K562 (cell line): ENCODE measurements around the gene CMTR1. TPM values are rescaled to one million over a fixed set of nuclear protein-coding genes. Genes with fewer than 3 reads are reported as not detected.

Experiments used
- ATF4 ChIP-seq: fragments of 450-650 bp; formaldehyde crosslinking; IDR thresholded peaks from 2 replicates; pipeline ENCODE4 v1.4.0; 2022; ENCODE audit warnings: mild to moderate bottlenecking, moderate library complexity
- CTCFL ChIP-seq: IDR thresholded peaks from 2 replicates; pipeline ENCODE4 v1.6.1; 2011; ENCODE audit warnings: borderline replicate concordance, low read depth, mild to moderate bottlenecking, moderate library complexity, low read length; ENCODE audit not compliant: insufficient read depth, poor library complexity, severe bottlenecking
- GTF2A2 ChIP-seq: IDR thresholded peaks from 2 replicates; pipeline ENCODE4 v1.6.1; 2016; ENCODE audit warnings: mild to moderate bottlenecking, missing genetic modification characterization, missing compliant biosample characterization
- HNRNPK ChIP-seq: fragments of 200-400 bp; formaldehyde crosslinking; IDR thresholded peaks from one replicate; pipeline ENCODE4 v1.6.1; 2018; ENCODE audit warnings: mild to moderate bottlenecking, low read depth, low read length; ENCODE audit not compliant: poor library complexity, severe bottlenecking
- IRF2 ChIP-seq: sonication (generic); formaldehyde crosslinking; IDR thresholded peaks from 2 replicates; pipeline ENCODE4 v1.8.1; 2022; ENCODE audit warnings: mild to moderate bottlenecking, missing genetic modification reagents
- NCOA6 ChIP-seq: fragments of 450-650 bp; IDR thresholded peaks from 2 replicates; pipeline ENCODE4 v1.6.1; 2017; ENCODE audit warnings: mild to moderate bottlenecking
- NFATC3 ChIP-seq: fragments of 450-650 bp; IDR thresholded peaks from 2 replicates; pipeline ENCODE4 v1.6.1; 2017; ENCODE audit warnings: mild to moderate bottlenecking
- POLR2AphosphoS2 ChIP-seq: IDR thresholded peaks from 2 replicates; pipeline ENCODE4 v1.6.1; 2012; ENCODE audit warnings: low read length, improper control_type of control experiment
- THAP12 ChIP-seq: fragments of 250-450 bp; sonication (Bioruptor Pico); IDR thresholded peaks from 2 replicates; pipeline ENCODE4 v1.9.0; 2021; ENCODE audit warnings: mild to moderate bottlenecking, inconsistent platforms
- THRB ChIP-seq: fragments of 450-650 bp; formaldehyde crosslinking; conservative IDR thresholded peaks from 2 replicates; pipeline ENCODE4 v1.4.0; 2022; ENCODE audit warnings: mild to moderate bottlenecking, missing genetic modification characterization
- YY1 ChIP-seq, 3 experiments: IDR thresholded peaks; 2 replicates each; pipeline ENCODE4 v1.6.1; 2011; ENCODE audit warnings: low read length in 2 of 3, mild to moderate bottlenecking in 2 of 3, moderate library complexity in 2 of 3, borderline replicate concordance in 1 of 3, control low read depth in 1 of 3, low read depth in 1 of 3; ENCODE audit not compliant: insufficient read depth in 3 of 3, insufficient replicate concordance in 2 of 3, control insufficient read depth in 1 of 3, insufficient read length in 1 of 3; ENCODE audit errors: extremely low read depth in 1 of 3
- ZBTB7A ChIP-seq: IDR thresholded peaks from 2 replicates; pipeline ENCODE4 v1.6.1; 2011; ENCODE audit warnings: low read depth, mild to moderate bottlenecking, low read length, moderate library complexity, borderline replicate concordance; ENCODE audit not compliant: control insufficient read depth
- ZFP91 ChIP-seq: sonication (generic); formaldehyde crosslinking; IDR thresholded peaks from 2 replicates; pipeline ENCODE4 v1.8.0; 2022; ENCODE audit warnings: mild to moderate bottlenecking, missing genetic modification reagents
- ZNF263 ChIP-seq: sonication (generic); formaldehyde crosslinking; IDR thresholded peaks from 2 replicates; pipeline ENCODE4 v1.8.0; 2022; ENCODE audit warnings: mild to moderate bottlenecking, missing genetic modification reagents, borderline replicate concordance
- ZNF41 ChIP-seq: fragments of 250-450 bp; sonication (Bioruptor Pico); conservative IDR thresholded peaks from 2 replicates; pipeline ENCODE4 v1.4.0; 2020; ENCODE audit warnings: mild to moderate bottlenecking
- ZNF551 ChIP-seq: fragments of 250-450 bp; sonication (Bioruptor Pico); IDR thresholded peaks from 2 replicates; pipeline ENCODE4 v1.5.0; 2021; ENCODE audit warnings: mild to moderate bottlenecking, moderate library complexity
- ZNF644 ChIP-seq: fragments of 200-800 bp; sonication (Bioruptor generic); IDR thresholded peaks from 2 replicates; pipeline ENCODE4 v1.6.1; 2016; ENCODE audit warnings: low read depth, missing genetic modification characterization, missing compliant biosample characterization
- polyA plus RNA-seq, 8 experiments: library from polyadenylated mRNA; depleted of rRNA in 4 of 8; stranded (reverse) in 5 of 8; unstranded in 3 of 8; fragments of >200 nt; fragmentation: Nextera tagmentation in 2 of 8; fragmentation: Illumina TruSeq in 1 of 8; extraction: Ambion mirVana in 2 of 8; extraction: Trizol in 1 of 8; gene quantifications; 2 replicates each; pipeline versions ENCODE4 v1.2.1 to v1.2.3, GENCODE V29; 2011 to 2014; ENCODE audit warnings: inconsistent platforms in 1 of 8, missing spikeins in 1 of 8
- total RNA-seq, 7 experiments: library from RNA; depleted of rRNA in 6 of 7; stranded (reverse); fragments of >200 nt in 6 of 7; fragmentation: Illumina TruSeq in 2 of 7; extraction: Trizol in 2 of 7; gene quantifications; 2 replicates each; pipeline versions ENCODE4 v1.2.1 to v1.2.3, GENCODE V29; 2011 to 2021; ENCODE audit warnings: low replicate concordance in 1 of 7

The CMTR1 gene
- total and polyA plus RNA-seq, 9 of the 15 experiments (the other 6 are each of a cell fraction or from before 2014, with no cell fraction given) = 2.9 to 63.5 (median 49.5) TPM

- peak in 2 of 3 experiments; percentile 57 to 69 for TF ChIP-seq YY1 (IDR thresholded peaks at IDR 0.05; ENCODE audit: borderline replicate concordance in 1 of 3, control insufficient read depth in 1 of 3, extremely low read depth in 1 of 3, insufficient read depth in 3 of 3, insufficient read length in 1 of 3, insufficient replicate concordance in 2 of 3, low read depth in 1 of 3, low read length in 2 of 3)
- TF ChIP-seq ZBTB7A = peak; percentile 86; the same call in 1 of the 2 replicates
- peak; percentile 86; the same call in 1 of the 2 replicates for TF ChIP-seq THRB
- TF ChIP-seq ATF4 (CRISPR knock-in tag) = peak; percentile 56
- TF ChIP-seq CTCFL = no peak
- peak; percentile 94 for TF ChIP-seq POLR2AphosphoS2
- no peak for TF ChIP-seq HNRNPK
- no peak for TF ChIP-seq NCOA6
- TF ChIP-seq ZNF644 (tag) = no peak; the same call in 1 of the 2 replicates
- peak; percentile 69; the same call in 1 of the 2 replicates for TF ChIP-seq THAP12
- no peak for TF ChIP-seq NFATC3
- TF ChIP-seq ZNF41 (CRISPR knock-in tag) = 0 out of 2 replicates have a peak, but pooled peaks have one; percentile 25
- no peak for TF ChIP-seq ZNF551
- TF ChIP-seq ZFP91 (CRISPR knock-in tag) = no peak
- peak; percentile 80 for TF ChIP-seq ZNF263
- no peak for TF ChIP-seq IRF2 (CRISPR knock-in tag)
- no peak for TF ChIP-seq GTF2A2 (tag)
These were observed at the start of gene CMTR1 (continued) for GRCh38 chr6:37432916-37433656.
